Measurements from ENCODE around the gene GBP2.

Gene GBP2

DNA sequence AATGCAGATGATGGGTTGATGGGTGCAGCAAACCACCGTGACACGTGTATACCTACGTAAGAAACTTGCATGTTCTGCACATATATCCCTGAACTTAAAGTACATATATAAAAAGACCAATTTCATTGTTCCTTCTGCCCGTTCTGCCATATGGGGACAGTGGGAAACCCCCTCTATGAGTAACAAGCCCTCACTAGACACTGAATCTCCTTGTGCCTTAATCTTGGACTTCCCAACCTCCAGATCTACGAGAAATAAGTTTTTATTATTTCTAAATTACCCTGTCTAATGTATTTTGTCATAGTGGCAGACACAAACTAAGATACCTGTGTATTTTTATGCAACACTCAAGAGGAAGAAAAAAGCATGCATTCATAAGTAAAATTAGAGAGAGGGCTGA, 39.9 kb upstream of the GBP2 start:
- TF ChIP-seq, protein P1, sequence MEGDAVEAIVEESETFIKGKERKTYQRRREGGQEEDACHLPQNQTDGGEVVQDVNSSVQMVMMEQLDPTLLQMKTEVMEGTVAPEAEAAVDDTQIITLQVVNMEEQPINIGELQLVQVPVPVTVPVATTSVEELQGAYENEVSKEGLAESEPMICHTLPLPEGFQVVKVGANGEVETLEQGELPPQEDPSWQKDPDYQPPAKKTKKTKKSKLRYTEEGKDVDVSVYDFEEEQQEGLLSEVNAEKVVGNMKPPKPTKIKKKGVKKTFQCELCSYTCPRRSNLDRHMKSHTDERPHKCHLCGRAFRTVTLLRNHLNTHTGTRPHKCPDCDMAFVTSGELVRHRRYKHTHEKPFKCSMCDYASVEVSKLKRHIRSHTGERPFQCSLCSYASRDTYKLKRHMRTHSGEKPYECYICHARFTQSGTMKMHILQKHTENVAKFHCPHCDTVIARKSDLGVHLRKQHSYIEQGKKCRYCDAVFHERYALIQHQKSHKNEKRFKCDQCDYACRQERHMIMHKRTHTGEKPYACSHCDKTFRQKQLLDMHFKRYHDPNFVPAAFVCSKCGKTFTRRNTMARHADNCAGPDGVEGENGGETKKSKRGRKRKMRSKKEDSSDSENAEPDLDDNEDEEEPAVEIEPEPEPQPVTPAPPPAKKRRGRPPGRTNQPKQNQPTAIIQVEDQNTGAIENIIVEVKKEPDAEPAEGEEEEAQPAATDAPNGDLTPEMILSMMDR (conservative IDR thresholded peaks at IDR 0.05; ENCODE audit: low read depth, low read length) = no peak
- H3K36me3 ChIP-seq (ENCODE audit: insufficient read depth) = no peaks in the 10 kb centered on the region
- H4K20me1 ChIP-seq (ENCODE audit: insufficient read depth) = no peaks in the 10 kb centered on the region
- no peak overlapping the region for H2AFZ ChIP-seq (ENCODE audit: low read depth)
- no peak overlapping the region for H3K4me2 ChIP-seq
- H3K27ac ChIP-seq = no peak overlapping the region
- H3K79me2 ChIP-seq (ENCODE audit: insufficient read depth, low read depth) = no peaks in the 10 kb centered on the region
- H3K27me3 ChIP-seq (ENCODE audit: insufficient read depth, low read depth) = no peaks in the 10 kb centered on the region
- H3K4me1 ChIP-seq (ENCODE audit: low read depth, poor library complexity, severe bottlenecking) = no peaks in the 10 kb centered on the region
- H3K4me3 ChIP-seq (IDR thresholded peaks at IDR 0.05; ENCODE audit: insufficient read depth, low read depth, low read length) = no peak overlapping the region
- H3K9ac ChIP-seq = no peak overlapping the region

DNA sequence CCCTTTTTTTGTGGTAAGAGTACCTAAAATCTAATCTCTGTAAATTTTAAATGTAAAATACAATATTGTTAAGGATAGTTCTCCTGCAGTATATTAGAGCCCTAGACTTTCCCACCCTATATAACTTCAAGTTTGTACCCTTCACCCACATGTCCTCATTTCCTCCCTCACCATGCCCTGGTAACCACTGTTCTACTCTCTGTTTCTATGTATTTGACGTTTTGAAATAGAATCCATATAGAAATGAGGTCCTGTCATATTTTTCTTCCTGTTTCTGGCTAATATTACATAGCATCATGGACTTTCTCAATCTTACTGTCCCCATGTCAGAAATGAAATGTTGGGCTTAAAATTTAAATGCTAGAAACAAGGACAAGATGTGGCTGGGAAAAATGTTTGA, 25.1 kb upstream of the GBP2 start:
- no peaks in the 10 kb centered on the region for H4K20me1 ChIP-seq (ENCODE audit: insufficient read depth)
- H3K27ac ChIP-seq = no peak overlapping the region
- H3K4me3 ChIP-seq (IDR thresholded peaks at IDR 0.05; ENCODE audit: insufficient read depth, low read depth, low read length) = no peak overlapping the region
- no peaks in the 10 kb centered on the region for H3K4me1 ChIP-seq (ENCODE audit: low read depth, poor library complexity, severe bottlenecking)
- no peaks in the 10 kb centered on the region for H3K79me2 ChIP-seq (ENCODE audit: insufficient read depth, low read depth)
- H3K27me3 ChIP-seq (ENCODE audit: insufficient read depth, low read depth) = no peaks in the 10 kb centered on the region
- no peak overlapping the region for H3K4me2 ChIP-seq
- H3K9ac ChIP-seq = no peak overlapping the region
- TF ChIP-seq, protein P1 (conservative IDR thresholded peaks at IDR 0.05; ENCODE audit: low read depth, low read length) = no peak
- H3K36me3 ChIP-seq (ENCODE audit: insufficient read depth) = no peaks in the 10 kb centered on the region
- no peak overlapping the region for H2AFZ ChIP-seq (ENCODE audit: low read depth)

DNA sequence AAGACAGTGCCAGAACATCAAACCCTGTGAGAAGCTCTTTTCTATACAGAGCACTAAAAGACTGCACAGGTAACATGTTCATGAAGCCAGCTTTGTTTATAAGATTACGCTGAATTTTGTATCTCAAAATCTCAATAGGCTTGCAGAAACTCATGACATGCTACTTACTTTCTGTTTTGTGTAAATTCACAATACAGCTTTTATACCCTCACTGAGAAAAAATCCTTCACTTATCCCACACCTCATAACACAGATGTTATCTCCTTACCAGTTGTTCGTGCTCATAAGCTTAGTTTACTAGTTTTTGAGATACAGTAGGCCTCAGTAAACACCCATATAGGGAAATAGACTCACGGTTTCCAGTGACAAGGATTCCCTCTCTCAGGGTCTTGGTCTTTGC, 24.1 kb upstream of the GBP2 start:
- no peak overlapping the region for H3K27ac ChIP-seq
- no peak overlapping the region for H3K4me2 ChIP-seq
- no peaks in the 10 kb centered on the region for H3K79me2 ChIP-seq (ENCODE audit: insufficient read depth, low read depth)
- H3K4me3 ChIP-seq (IDR thresholded peaks at IDR 0.05; ENCODE audit: insufficient read depth, low read depth, low read length) = no peak overlapping the region
- no peaks in the 10 kb centered on the region for H3K4me1 ChIP-seq (ENCODE audit: low read depth, poor library complexity, severe bottlenecking)
- TF ChIP-seq, protein P1 (conservative IDR thresholded peaks at IDR 0.05; ENCODE audit: low read depth, low read length) = no peak
- no peak overlapping the region for H2AFZ ChIP-seq (ENCODE audit: low read depth)
- H4K20me1 ChIP-seq (ENCODE audit: insufficient read depth) = no peaks in the 10 kb centered on the region
- H3K27me3 ChIP-seq (ENCODE audit: insufficient read depth, low read depth) = no peaks in the 10 kb centered on the region
- no peaks in the 10 kb centered on the region for H3K36me3 ChIP-seq (ENCODE audit: insufficient read depth)
- no peak overlapping the region for H3K9ac ChIP-seq

DNA sequence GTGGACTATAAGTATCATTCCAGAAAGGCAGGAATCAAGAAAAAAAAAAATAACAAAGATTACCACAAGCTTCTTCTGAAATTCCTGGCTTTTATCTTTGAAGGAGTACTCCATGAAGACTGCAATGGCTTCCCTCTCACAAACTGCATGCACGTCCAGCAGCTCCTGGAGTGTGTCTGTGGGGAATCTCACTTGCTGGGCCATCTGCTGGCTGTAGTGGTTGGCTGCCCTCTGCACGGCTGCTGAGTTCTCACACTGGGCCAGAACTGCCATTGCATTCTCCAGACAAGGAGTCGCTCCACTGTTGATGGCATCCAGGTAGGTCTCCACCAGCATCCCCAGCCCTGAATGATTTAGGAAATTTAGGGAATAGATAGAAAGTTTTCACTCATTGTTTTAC, 23.3 kb upstream of the GBP2 start:
- Histone ChIP-seq H3K4me1 (ENCODE audit: low read depth, poor library complexity, severe bottlenecking) (no peaks in the 10 kb centered on the region), H3K27ac (no peak overlapping the region), H3K9ac (no peak overlapping the region), H3K27me3 (ENCODE audit: insufficient read depth, low read depth) (no peaks in the 10 kb centered on the region), H2AFZ (ENCODE audit: low read depth) (no peak overlapping the region), H3K79me2 (ENCODE audit: insufficient read depth, low read depth) (no peaks in the 10 kb centered on the region), H3K36me3 (ENCODE audit: insufficient read depth) (no peaks in the 10 kb centered on the region), H3K4me3 (IDR thresholded peaks at IDR 0.05; ENCODE audit: insufficient read depth, low read depth, low read length) (no peak overlapping the region), H4K20me1 (ENCODE audit: insufficient read depth) (no peaks in the 10 kb centered on the region), H3K4me2 (no peak overlapping the region)
- TF ChIP-seq, protein P1 (conservative IDR thresholded peaks at IDR 0.05; ENCODE audit: low read depth, low read length) = no peak

All from KMS-11 (cell line).